GM12865 (cell line): Measurements from ENCODE around the gene TBC1D4.

Experiments used
- DNase-seq: peaks from one replicate; pipeline ENCODE4 v3.0.0; 2010; ENCODE audit warnings: low read depth
- H3K4me3 ChIP-seq: 2 replicates; pipeline ENCODE4 v1.5.1; 2011; ENCODE audit warnings: mild to moderate bottlenecking, low read depth, low read length, control low read depth
- TF ChIP-seq, protein P1 (sequence below): IDR thresholded peaks from 2 replicates; pipeline ENCODE4 v1.5.1; 2011; ENCODE audit warnings: low read length, control low read depth, low read depth, inconsistent platforms; ENCODE audit not compliant: insufficient read depth; ENCODE audit errors: missing control alignments

The TBC1D4 gene

DNA sequence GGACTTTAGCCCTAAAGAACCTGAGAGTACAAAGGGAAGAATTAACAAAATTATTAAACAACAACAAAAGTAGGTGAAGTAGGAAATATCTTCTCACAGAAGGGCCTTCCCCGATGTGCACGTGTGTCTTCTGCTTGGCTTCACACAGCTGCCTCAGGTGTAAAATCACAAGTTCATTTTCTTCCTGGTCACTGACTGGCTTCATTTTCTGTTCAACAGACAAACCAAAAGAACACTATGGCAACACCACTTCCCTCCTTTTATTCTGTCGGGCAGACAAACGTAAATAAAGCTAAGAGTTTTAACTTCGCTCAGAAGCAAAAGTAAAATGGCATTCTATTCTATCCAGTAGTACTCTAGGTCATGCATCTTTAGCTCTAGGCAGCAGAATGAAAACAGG is 140.9 kb downstream of the TBC1D4 start:
- no peak overlapping the region for H3K4me3 ChIP-seq
- TF ChIP-seq, protein P1, sequence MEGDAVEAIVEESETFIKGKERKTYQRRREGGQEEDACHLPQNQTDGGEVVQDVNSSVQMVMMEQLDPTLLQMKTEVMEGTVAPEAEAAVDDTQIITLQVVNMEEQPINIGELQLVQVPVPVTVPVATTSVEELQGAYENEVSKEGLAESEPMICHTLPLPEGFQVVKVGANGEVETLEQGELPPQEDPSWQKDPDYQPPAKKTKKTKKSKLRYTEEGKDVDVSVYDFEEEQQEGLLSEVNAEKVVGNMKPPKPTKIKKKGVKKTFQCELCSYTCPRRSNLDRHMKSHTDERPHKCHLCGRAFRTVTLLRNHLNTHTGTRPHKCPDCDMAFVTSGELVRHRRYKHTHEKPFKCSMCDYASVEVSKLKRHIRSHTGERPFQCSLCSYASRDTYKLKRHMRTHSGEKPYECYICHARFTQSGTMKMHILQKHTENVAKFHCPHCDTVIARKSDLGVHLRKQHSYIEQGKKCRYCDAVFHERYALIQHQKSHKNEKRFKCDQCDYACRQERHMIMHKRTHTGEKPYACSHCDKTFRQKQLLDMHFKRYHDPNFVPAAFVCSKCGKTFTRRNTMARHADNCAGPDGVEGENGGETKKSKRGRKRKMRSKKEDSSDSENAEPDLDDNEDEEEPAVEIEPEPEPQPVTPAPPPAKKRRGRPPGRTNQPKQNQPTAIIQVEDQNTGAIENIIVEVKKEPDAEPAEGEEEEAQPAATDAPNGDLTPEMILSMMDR, result no peak
- DNase-seq, result peak; percentile 66

DNA sequence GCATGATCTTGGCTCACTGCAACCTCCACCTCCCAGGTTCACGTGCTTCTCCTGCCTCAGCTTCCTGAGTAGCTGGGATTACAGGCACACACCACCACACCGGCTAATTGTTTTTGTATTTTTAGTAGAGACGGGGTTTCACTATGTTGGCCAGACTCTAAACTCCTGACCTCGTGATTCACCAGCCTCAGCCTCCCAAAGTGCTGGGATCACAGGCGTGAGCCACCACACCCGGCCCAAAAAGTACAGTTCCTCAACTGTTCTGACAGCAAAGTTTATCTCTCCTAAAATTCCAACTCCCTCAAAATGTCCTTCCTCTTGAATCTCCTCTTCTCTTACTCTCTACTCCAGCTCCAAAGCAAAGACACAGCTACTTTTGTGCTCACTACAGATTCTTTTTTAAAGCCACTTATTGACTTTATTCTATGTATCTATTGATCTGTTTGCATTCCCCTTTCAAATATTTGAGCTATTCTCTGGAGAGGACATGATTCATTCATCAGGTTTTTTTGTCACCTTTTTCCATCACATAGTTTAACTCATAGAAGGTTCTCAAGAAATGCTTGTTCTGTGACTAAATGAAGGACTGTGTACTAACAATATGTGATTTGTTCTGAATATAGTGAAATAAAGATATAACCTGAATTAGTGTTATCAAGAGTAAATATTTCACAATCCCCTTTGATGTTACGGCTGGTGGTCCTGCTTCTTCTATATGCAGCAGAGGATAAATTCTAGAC is 142.2 kb downstream of the TBC1D4 start:
- H3K4me3 ChIP-seq, result no peak overlapping the region
- TF ChIP-seq, protein P1, result no peak
- DNase-seq, result no peak

DNA sequence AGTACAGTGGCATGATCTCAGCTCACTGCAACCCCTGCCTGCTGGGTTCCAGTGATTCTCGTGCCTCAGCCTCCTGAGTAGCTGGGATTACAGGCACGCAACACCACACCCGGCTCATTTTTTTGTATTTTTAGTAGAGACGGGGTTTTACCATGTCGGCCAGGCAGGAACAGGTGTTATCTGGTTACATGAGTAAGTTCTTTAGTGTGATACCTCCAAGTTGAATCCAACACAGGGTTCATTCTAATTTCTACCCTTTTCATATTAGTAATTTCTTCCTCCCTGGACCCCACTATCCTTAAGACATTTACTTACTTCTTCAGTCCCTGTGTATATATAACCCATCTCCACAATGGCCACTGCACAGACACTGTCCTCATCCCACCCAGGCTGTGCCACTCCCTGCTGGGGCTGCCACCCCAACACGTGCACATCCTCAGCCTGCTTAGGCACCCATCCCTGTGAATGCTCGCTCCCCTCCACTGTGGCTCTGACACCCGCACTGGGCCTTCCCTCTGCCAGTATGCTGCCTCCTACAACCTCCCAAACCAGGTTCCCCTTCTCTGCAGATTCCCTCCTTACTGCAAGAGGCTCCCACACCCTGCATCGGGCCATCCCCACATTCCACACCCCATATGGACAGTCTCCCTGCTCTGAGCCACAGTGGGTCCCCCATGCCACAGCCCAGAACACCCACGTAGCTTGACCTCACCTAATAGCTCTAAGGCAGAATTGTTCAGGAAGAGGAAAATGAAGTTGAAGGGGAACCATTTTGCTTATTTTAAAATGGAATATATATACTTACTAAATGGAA is 147.1 kb downstream of the TBC1D4 start:
- DNase-seq, result no peak
- no peak overlapping the region for H3K4me3 ChIP-seq
- TF ChIP-seq, protein P1, result no peak

DNA sequence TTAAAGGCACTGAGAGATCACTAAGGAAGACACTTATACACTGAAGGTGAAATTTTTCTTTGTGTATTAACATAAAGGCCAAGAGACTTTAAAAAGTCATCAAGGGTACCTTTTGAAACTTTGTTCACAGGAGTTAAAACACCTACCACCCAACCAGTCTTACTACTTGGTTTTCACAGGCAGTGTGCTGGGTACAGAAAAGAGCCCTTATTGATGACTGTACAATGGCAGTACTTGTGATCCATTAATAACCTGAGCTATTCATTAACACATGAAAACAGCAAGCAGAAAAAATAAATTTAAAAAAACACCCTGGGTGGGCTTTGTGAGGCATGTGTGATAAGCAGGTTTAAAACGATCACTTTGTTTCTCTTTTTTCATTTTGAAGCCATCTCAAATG is 148.9 kb downstream of the TBC1D4 start:
- TF ChIP-seq, protein P1, result no peak
- H3K4me3 ChIP-seq, result no peak overlapping the region
- DNase-seq, result no peak

DNA sequence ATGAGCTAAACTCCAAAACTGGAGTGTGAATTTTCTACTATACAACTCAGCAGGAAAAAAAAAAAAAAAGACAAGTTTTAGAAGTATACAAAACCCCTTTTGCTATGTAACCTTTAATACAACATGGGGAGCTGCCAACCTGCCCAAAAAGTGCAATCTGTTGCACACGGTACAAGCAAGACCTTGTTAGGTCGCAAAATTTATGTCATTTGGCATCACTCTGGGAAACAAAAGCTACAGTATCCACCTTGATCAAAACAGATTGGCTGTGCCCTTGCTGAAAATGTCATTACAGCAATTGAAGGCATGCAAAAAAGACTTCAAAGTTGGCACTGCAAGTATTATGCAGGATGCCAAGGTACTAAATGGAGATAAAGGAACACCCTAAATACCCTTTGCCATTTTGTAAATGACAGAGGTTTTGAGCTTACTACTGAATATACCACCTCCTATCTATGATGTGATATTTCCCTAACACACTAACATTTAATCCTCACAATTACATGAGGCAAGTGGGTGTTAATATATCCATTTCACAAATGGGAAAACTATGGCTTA is 150.1 kb downstream of the TBC1D4 start:
- DNase-seq, result no peak
- TF ChIP-seq, protein P1, result no peak
- H3K4me3 ChIP-seq, result no peak overlapping the region

DNA sequence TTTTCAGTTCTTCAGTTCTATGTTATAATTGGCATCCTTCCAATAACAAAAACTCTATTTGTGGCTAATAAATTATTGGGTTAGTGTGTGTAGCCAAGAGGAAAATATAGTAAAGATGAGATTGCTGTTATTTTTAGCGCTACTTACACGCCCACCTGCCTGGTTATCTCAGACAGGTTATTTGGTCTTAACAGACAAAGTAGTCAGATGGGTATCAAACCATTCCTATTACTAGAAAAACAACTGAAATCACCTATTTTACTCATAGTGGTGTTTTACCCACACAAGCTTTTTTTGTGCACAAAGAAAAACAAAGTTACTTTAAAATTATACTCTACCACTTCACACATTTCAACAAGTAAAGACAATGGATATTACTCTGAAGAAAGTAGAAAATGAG is 151.2 kb downstream of the TBC1D4 start:
- DNase-seq, result no peak
- TF ChIP-seq, protein P1, result no peak

More for the DNA sequence above, 151.2 kb downstream of the TBC1D4 start:
- no peak overlapping the region for H3K4me3 ChIP-seq
